Caco-2 (cell line): ENCODE data around the gene GDF11. TPM values are rescaled to one million over a fixed set of nuclear protein-coding genes. Genes with fewer than 3 reads are reported as not detected.

Source experiments
- BruUV-seq: library from RNA; stranded (reverse); fragments of 400-500 nt; replicated peaks from 2 replicates; lab custom pipeline; 2021; lab: Mats Ljungman, UMichigan
- CTCF ChIA-PET: fragments of 300-600 bp; sonication (Branson Sonifier 250); formaldehyde crosslinking; loops from one replicate; lab custom pipeline; 2022; ENCODE audit warnings: antibody characterized with exemption; lab: Charles Lee
- POLR2A ChIA-PET: fragments of 300-600 bp; sonication (Branson Sonifier 250); formaldehyde crosslinking; loops from one replicate; lab custom pipeline; 2022; ENCODE audit warnings: antibody characterized with exemption; lab: Charles Lee
- DNase-seq, 2 experiments: peaks; one replicate each; pipeline versions ENCODE4 v3.0.0 to v3.0.0-alpha.2; 2020 to 2022
- H3K27me3 ChIP-seq: replicated peaks from 2 replicates; pipeline ENCODE4 v1.6.0; 2011; ENCODE audit warnings: low read length; ENCODE audit not compliant: control insufficient read depth, insufficient read depth
- H3K36me3 ChIP-seq: 2 replicates; pipeline ENCODE4 v1.5.1; 2011; ENCODE audit warnings: low read length; ENCODE audit not compliant: control insufficient read depth, insufficient read depth
- H3K4me1 ChIP-seq: fragments of 250-450 bp; sonication (Bioruptor Pico); 2 replicates; pipeline ENCODE4 v1.5.1; 2020; ENCODE audit warnings: mild to moderate bottlenecking
- H3K4me3 ChIP-seq: 2 replicates; pipeline ENCODE4 v1.5.1; 2011; ENCODE audit warnings: low read depth, mild to moderate bottlenecking, control low read depth, low read length
- H3K9me3 ChIP-seq: fragments of 250-450 bp; sonication (Bioruptor Pico); 2 replicates; pipeline ENCODE4 v1.5.1; 2020; ENCODE audit warnings: mild to moderate bottlenecking, moderate library complexity
- H3K27ac Mint-ChIP-seq: one replicate; pipeline ENCODE4 v1.8.0; 2022; ENCODE audit warnings: mixed read lengths; ENCODE audit not compliant: unreplicated experiment
- H3K27me3 Mint-ChIP-seq: one replicate; pipeline ENCODE4 v1.8.0; 2022; ENCODE audit warnings: mixed read lengths; ENCODE audit not compliant: insufficient read depth, unreplicated experiment
- H3K36me3 Mint-ChIP-seq: one replicate; pipeline ENCODE4 v1.8.0; 2022; ENCODE audit warnings: mild to moderate bottlenecking, mixed read lengths; ENCODE audit not compliant: insufficient read depth, unreplicated experiment
- H3K4me1 Mint-ChIP-seq: one replicate; pipeline ENCODE4 v1.8.0; 2022; ENCODE audit warnings: low read depth, mixed read lengths; ENCODE audit not compliant: unreplicated experiment
- H3K4me3 Mint-ChIP-seq: one replicate; pipeline ENCODE4 v1.8.0; 2022; ENCODE audit warnings: mild to moderate bottlenecking, moderate library complexity, mixed read lengths; ENCODE audit not compliant: unreplicated experiment
- H3K9me3 Mint-ChIP-seq: one replicate; pipeline ENCODE4 v1.8.0; 2022; ENCODE audit warnings: mixed read lengths; ENCODE audit not compliant: unreplicated experiment
- CTCF ChIP-seq, 2 experiments: fragments of 200-600 bp in 1 of 2; IDR thresholded peaks; 1 replicate in 1 of 2; 2 replicates in 1 of 2; pipeline versions ENCODE4 v1.5.1 to v1.8.0; 2011 to 2022; ENCODE audit warnings: antibody characterized with exemption in 1 of 2, control low read depth in 1 of 2, inconsistent platforms in 1 of 2, low read depth in 1 of 2, low read length in 1 of 2, mild to moderate bottlenecking in 1 of 2, moderate library complexity in 1 of 2; ENCODE audit not compliant: insufficient read depth in 1 of 2, severe bottlenecking in 1 of 2, unreplicated experiment in 1 of 2
- intact Hi-C: fragments of 100-400 bp; cut with micrococcal nuclease; formaldehyde crosslinking; loops from one replicate; pipeline ENCODE4 v1.10.0; 2022; ENCODE audit not compliant: unreplicated experiment
- total RNA-seq: library from RNA; stranded (reverse); gene quantifications from 2 replicates; pipeline ENCODE4 v1.2.3, GENCODE V29; 2022

GDF11 gene
- total RNA-seq, 1 experiment from 2014 or later: 11.0 TPM

DNA sequence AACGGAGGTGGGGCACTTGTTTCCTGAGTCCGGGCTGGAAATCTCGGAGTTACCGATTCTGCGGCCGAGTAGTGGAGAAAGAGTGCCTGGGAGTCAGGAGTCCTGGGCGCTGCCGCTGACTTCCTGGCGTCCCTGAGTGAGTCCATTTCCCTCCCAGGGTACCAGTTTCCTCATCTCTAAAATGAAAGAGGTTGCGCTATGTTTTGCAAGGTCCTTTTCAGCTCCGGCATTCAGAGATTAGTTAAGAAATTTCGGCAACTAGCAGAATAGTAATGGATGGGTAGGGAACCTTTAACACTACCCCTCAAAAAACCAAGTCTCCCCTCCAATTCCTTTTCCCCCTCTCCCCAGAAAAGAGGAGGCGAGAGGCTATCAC lies 26.4 kb upstream of the GDF11 start:
- Mint-ChIP-seq H3K27me3 (peaks cover 7% of the 10 kb centered on the region), H3K36me3 (peaks cover 19% of the 10 kb centered on the region), H3K27ac (peak overlapping the region; percentile 80), H3K9me3 (no peaks in the 10 kb centered on the region), H3K4me3 (peak overlapping the region; percentile 69), H3K4me1 (no peaks in the 10 kb centered on the region)
- peak overlapping the region; percentile 55 for H3K4me3 ChIP-seq
- H3K4me1 ChIP-seq: peaks cover 40% of the 10 kb centered on the region
- no TSS peak for BruUV-seq
- H3K36me3 ChIP-seq: no peaks in the 10 kb centered on the region
- TF ChIP-seq CTCF (IDR thresholded peaks at IDR 0.05; ENCODE audit: insufficient read depth in 1 of 2, low read depth in 1 of 2, low read length in 1 of 2, severe bottlenecking in 1 of 2, unreplicated experiment in 1 of 2): no peak
- no peak for DNase-seq
- intact Hi-C loops: loop anchor here (1.0 kb wide), 1 partner anchor 8 kb away; no protein-coding TSS in a partner anchor
- no peaks in the 10 kb centered on the region for H3K9me3 ChIP-seq
- ChIA-PET CTCF (interaction anchor here (1.1 to 1.8 kb wide), 4 partner anchors 8 to 35 kb away, joined by 3 to 5 read pairs (median 4); a partner anchor contains a TSS), POLR2A (interaction anchor here (1.0 to 1.3 kb wide), 3 partner anchors 12 to 102 kb away, joined by 3 to 7 read pairs (median 3); partner anchors contain the start of gene ORMDL2)
- no peaks in the 10 kb centered on the region for H3K27me3 ChIP-seq

DNA sequence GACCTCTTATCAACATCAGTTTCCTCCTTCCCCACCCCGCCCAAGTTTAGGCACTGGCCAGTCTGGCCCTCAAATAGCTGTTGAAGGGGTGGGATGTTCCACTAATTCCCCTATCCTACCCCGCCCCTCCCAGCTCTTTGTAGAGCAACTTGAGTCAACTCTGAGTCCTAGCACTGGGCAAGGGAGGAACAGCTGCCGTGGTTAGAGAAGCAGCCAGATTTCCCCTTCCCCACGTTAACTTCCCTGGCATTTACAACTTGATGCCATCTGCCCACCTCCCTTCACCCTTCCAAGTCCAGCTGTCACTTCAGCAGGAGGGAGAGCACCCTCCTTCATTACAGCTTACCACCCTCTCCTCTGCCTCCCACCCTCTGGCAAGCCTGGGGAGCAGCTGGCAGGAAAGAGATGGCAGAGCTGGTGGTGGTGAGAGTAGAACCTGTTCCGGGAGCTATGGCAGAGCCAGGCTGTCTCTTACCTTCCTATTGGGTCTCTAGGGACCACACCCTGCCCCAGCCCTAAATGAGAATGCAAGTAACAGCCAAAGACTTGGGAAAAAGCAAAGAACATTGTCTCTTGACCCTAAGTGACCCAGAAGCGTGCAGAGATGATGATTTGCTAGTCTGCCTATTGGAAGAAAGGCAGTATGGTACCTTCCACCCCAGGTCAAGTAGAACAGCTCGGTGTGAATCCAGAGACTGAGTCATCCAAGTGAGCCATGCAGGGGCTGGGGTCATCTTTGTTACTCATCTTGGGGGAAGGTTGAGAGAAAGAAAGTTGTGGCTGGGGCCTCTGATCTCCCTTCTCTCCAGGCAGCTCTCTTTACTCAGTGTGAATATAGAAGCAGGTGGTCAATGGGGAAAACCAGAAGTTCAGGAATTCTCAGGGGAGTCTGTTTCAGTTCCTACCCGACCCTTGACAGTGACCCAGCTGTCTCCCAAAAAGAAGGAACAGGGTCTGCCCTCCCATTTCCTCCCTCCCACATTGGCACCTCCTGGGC lies 25.6 kb upstream of the GDF11 start:
- ChIA-PET CTCF (interaction anchor here (1.1 to 1.8 kb wide), 3 partner anchors 8 to 36 kb away, joined by 3 to 5 read pairs (median 4); a partner anchor contains a TSS), POLR2A (interaction anchor here (0.6 to 1.1 kb wide), 2 partner anchors 11 to 101 kb away, joined by 3 read pairs; partner anchors contain the start of genes CD63 and ORMDL2)
- TF ChIP-seq CTCF (IDR thresholded peaks at IDR 0.05; ENCODE audit: insufficient read depth in 1 of 2, low read depth in 1 of 2, low read length in 1 of 2, severe bottlenecking in 1 of 2, unreplicated experiment in 1 of 2): no peak
- Histone ChIP-seq H3K9me3 (no peaks in the 10 kb centered on the region), H3K27me3 (no peaks in the 10 kb centered on the region), H3K36me3 (no peaks in the 10 kb centered on the region), H3K4me3 (peak overlapping the region; percentile 55), H3K4me1 (peaks cover 40% of the 10 kb centered on the region)
- no peak for DNase-seq
- H3K4me1 Mint-ChIP-seq: no peaks in the 10 kb centered on the region
- peaks cover 26% of the 10 kb centered on the region for H3K36me3 Mint-ChIP-seq
- no TSS peak for BruUV-seq
- H3K27ac Mint-ChIP-seq: peak overlapping the region; percentile 80
- H3K4me3 Mint-ChIP-seq: peak overlapping the region; percentile 69
- H3K9me3 Mint-ChIP-seq: no peaks in the 10 kb centered on the region
- intact Hi-C loops: no loop called here
- peaks cover 3% of the 10 kb centered on the region for H3K27me3 Mint-ChIP-seq

DNA sequence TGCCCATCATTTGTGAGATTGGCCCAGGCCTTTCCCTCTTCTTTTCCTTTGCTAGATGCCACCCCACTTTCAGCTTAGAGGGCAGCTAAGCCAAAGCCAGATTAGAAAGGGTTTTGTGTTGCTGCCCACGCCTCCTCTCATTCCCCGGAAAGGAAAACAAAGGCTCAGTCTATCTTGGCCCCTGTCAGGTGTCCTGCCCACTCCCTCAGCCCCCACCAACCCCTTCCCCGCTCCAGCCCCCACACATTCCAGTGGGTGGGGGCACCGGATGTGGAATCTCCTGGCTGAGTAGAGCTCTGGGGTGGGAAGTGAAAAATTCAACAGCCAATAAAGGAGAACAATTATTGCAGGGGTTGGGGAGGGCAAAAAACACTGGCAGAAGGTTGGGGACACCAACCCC lies 24.9 kb upstream of the GDF11 start:
- Mint-ChIP-seq H3K9me3 (no peaks in the 10 kb centered on the region), H3K4me3 (no peak overlapping the region), H3K27ac (no peak overlapping the region), H3K27me3 (no peaks in the 10 kb centered on the region), H3K36me3 (peaks cover 27% of the 10 kb centered on the region), H3K4me1 (no peaks in the 10 kb centered on the region)
- no peaks in the 10 kb centered on the region for H3K9me3 ChIP-seq
- H3K4me3 ChIP-seq: no peak overlapping the region
- no peaks in the 10 kb centered on the region for H3K36me3 ChIP-seq
- ChIA-PET POLR2A (interaction anchor here (0.6 kb wide), 1 partner anchor 11 kb away, joined by 3 read pairs; the partner anchor contains the start of gene CD63), CTCF (interaction anchor here (1.8 kb wide), 1 partner anchor 36 kb away, joined by 5 read pairs; a partner anchor contains a TSS)
- no peak for TF ChIP-seq CTCF (IDR thresholded peaks at IDR 0.05; ENCODE audit: insufficient read depth in 1 of 2, low read depth in 1 of 2, low read length in 1 of 2, severe bottlenecking in 1 of 2, unreplicated experiment in 1 of 2)
- H3K27me3 ChIP-seq: no peaks in the 10 kb centered on the region
- peaks cover 40% of the 10 kb centered on the region for H3K4me1 ChIP-seq
- no peak for DNase-seq
- intact Hi-C loops: no loop called here
- BruUV-seq: no TSS peak
